Activated CD8-positive, alpha-beta T cell treated with anti-CD3 and anti-CD28 coated beads, Interleukin-2, amount 10 ng/mL, durations not matched to agents 7 days and 5 days (primary cell): ENCODE measurements around the gene MRPS25. TPM values are rescaled to one million over a fixed set of nuclear protein-coding genes. Genes with fewer than 3 reads are reported as not detected.
"Not testable (repeated sequence)": the region's sequence is repeated elsewhere in the genome, so short reads cannot be mapped to it uniquely, and the experiment has no call there.

Experiments used
- ATAC-seq: fragments of 150-1000 bp; cut with Tn5 transposase; one replicate; pipeline ENCODE4 v1.10.0; 2021; ENCODE audit warnings: moderate library complexity
- CTCF ChIA-PET: fragments of 350-600 bp; sonication (Branson Sonifier 250); formaldehyde crosslinking; loops from one replicate; lab custom pipeline; 2021; ENCODE audit warnings: antibody characterized with exemption; lab: Charles Lee
- POLR2A ChIA-PET: fragments of 350-600 bp; sonication (Branson Sonifier 250); formaldehyde crosslinking; loops from one replicate; lab custom pipeline; 2021; ENCODE audit warnings: antibody characterized with exemption; lab: Charles Lee
- DNase-seq: peaks from one replicate; pipeline ENCODE4 v3.0.0-alpha.2; 2020
- H3K27ac Mint-ChIP-seq: one replicate; pipeline ENCODE4 v1.8.0; 2021; ENCODE audit warnings: mild to moderate bottlenecking, mixed read lengths
- H3K27me3 Mint-ChIP-seq: one replicate; pipeline ENCODE4 v1.8.0; 2021; ENCODE audit warnings: low read depth, mixed read lengths
- H3K36me3 Mint-ChIP-seq: one replicate; pipeline ENCODE4 v1.8.0; 2021; ENCODE audit warnings: low read depth, mixed read lengths
- H3K4me1 Mint-ChIP-seq: one replicate; pipeline ENCODE4 v1.8.0; 2021; ENCODE audit warnings: low read depth, mixed read lengths
- H3K4me3 Mint-ChIP-seq: one replicate; pipeline ENCODE4 v1.8.0; 2021; ENCODE audit warnings: mild to moderate bottlenecking, mixed read lengths
- H3K9me3 Mint-ChIP-seq: one replicate; pipeline ENCODE4 v1.8.0; 2022; ENCODE audit warnings: mixed read lengths; ENCODE audit not compliant: insufficient read depth
- total RNA-seq, 2 experiments: library from RNA; stranded (reverse); gene quantifications; one replicate each; pipeline ENCODE4 v1.2.3, GENCODE V29; 2021

Gene MRPS25
- total RNA-seq, 2 experiments from 2014 or later: 58.5 to 64.6 TPM

DNA sequence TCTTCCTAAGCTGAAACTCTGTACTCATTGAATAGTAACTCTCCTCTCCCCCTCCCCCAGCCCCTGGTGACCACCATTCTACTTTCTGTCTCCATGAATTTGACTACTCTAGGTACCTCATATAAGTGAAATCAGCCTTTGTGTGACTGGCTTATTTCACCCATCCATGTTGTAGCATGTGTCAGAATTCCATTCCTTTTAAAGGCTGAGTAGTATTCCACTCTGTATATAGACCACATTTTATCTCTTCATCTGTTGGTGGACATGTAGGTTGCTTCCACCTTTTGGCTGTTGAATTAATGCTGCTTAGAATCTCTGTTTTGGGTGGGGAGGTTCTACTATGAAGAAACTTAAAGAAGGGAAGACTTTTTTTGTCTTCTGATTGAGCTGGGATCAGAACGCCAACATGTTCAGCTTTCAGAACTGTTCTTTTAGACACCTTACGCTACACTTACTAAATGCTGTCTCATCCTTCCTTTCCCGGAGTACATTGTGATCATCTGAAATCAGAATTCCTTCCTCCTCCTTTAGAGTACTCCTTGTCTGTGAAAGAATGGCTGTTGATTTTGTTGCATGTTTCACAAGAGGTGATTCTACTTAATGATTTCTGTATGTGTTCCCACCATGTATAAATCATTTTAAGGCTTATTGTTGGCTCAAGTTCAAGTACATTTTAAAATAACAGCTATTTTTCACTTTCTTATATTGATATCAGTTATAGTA, 50.3 kb downstream of the MRPS25 start:
- ATAC-seq: no peak
- POLR2A ChIA-PET: interaction anchor here (0.7 kb wide), 1 partner anchor 68 kb away, joined by 3 read pairs; no protein-coding TSS in a partner anchor
- Mint-ChIP-seq H3K4me1 (no peaks in the 10 kb centered on the region), H3K4me3 (no peak overlapping the region), H3K27ac (no peak overlapping the region), H3K27me3 (no peaks in the 10 kb centered on the region), H3K9me3 (no peaks in the 10 kb centered on the region), H3K36me3 (peaks cover 52% of the 10 kb centered on the region)
- DNase-seq: no peak
- CTCF ChIA-PET: interaction anchor here (1.0 kb wide), 1 partner anchor 36 kb away, joined by 3 read pairs; no protein-coding TSS in a partner anchor

GRCh38 chr3:15011174-15011573, 53.9 kb downstream of the MRPS25 start:
- no peak for DNase-seq
- no peak overlapping the region for H3K4me3 Mint-ChIP-seq
- ChIA-PET CTCF (interaction anchor here (1.3 kb wide), 1 partner anchor 22 kb away, joined by 3 read pairs; no protein-coding TSS in a partner anchor), POLR2A (no interaction called here)
- no peaks in the 10 kb centered on the region for H3K4me1 Mint-ChIP-seq
- no peak for ATAC-seq
- no peaks in the 10 kb centered on the region for H3K27me3 Mint-ChIP-seq
- peaks cover 40% of the 10 kb centered on the region for H3K36me3 Mint-ChIP-seq
- H3K27ac Mint-ChIP-seq: no peak overlapping the region
- no peaks in the 10 kb centered on the region for H3K9me3 Mint-ChIP-seq

DNA sequence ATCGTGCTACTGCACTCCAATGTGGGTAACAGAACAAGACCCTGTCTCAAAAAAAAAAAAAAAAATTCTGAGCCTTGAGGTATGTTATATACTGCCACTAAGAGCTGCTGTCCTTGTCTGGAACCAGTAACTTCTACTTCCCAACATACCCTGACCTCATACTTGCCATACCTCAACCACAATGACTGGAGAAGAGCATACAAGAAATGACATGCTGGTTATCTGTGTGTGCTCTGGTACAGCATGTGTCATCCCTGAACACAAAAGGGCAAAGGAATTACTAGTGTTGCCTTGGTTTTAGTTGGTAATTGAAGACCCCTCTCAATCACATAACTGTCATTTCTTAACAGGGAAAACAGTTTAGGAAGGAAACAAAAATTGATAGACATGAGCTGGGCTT, 54.5 kb downstream of the MRPS25 start:
- Mint-ChIP-seq H3K4me3 (no peak overlapping the region), H3K9me3 (no peaks in the 10 kb centered on the region), H3K36me3 (peaks cover 39% of the 10 kb centered on the region), H3K27me3 (no peaks in the 10 kb centered on the region), H3K4me1 (no peaks in the 10 kb centered on the region), H3K27ac (no peak overlapping the region)
- ATAC-seq (no peak), DNase-seq (no peak)
- CTCF ChIA-PET: no interaction called here
- POLR2A ChIA-PET: interaction anchor here (0.7 kb wide), 1 partner anchor 8 kb away, joined by 3 read pairs; no protein-coding TSS in a partner anchor

GRCh38 chr3:15009167-15009566, 55.9 kb downstream of the MRPS25 start:
- ChIA-PET CTCF (no interaction called here), POLR2A (no interaction called here)
- H3K4me3 Mint-ChIP-seq: no peak overlapping the region
- H3K27ac Mint-ChIP-seq: no peak overlapping the region
- no peak for DNase-seq
- H3K4me1 Mint-ChIP-seq: no peaks in the 10 kb centered on the region
- H3K36me3 Mint-ChIP-seq: peaks cover 37% of the 10 kb centered on the region
- ATAC-seq: no peak
- no peaks in the 10 kb centered on the region for H3K9me3 Mint-ChIP-seq
- H3K27me3 Mint-ChIP-seq: no peaks in the 10 kb centered on the region

GRCh38 chr3:15007681-15008141, 57.4 kb downstream of the MRPS25 start:
- CTCF ChIA-PET: no interaction called here
- Mint-ChIP-seq H3K4me3 (no peak overlapping the region), H3K9me3 (no peaks in the 10 kb centered on the region), H3K27ac (no peak overlapping the region), H3K27me3 (no peaks in the 10 kb centered on the region), H3K4me1 (no peaks in the 10 kb centered on the region), H3K36me3 (peaks cover 38% of the 10 kb centered on the region)
- ATAC-seq (no peak), DNase-seq (no peak)
- POLR2A ChIA-PET: no interaction called here

DNA sequence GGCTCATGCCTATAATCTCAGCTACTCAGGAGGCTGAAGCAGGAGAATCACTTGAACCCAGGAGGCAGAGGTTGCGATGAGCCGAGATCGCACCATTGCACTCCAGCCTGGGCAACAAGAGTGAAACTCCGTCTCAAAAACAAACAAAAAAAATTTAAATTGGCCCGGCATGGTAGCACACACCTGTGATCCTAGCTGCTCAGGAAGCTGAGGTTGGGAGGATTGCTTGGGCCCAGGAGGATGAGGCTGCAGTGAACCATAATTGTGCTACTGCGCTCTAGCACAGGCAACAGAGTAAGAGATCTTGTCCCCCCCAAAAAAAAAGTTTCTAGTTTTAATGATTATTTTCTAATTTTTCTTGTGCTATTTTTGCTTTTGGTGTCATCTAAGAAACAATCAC, 65.9 kb downstream of the MRPS25 start:
- H3K27ac Mint-ChIP-seq, H3K9me3 Mint-ChIP-seq, DNase-seq, ATAC-seq, CTCF ChIA-PET, H3K4me3 Mint-ChIP-seq, H3K27me3 Mint-ChIP-seq: not testable (repeated sequence)
- peaks cover 37% of the 10 kb centered on the region for H3K36me3 Mint-ChIP-seq
- peaks cover 11% of the 10 kb centered on the region for H3K4me1 Mint-ChIP-seq
- POLR2A ChIA-PET: interaction anchor here (0.6 kb wide), 1 partner anchor 50 kb away, joined by 3 read pairs; no protein-coding TSS in a partner anchor

Other genes with a start within 250 kb of the MRPS25 start
- gene FGD5, start 246.4 kb downstream of the MRPS25 start, total RNA-seq: under 1 TPM; 0.31 to 0.32 TPM
- gene NR2C2, start 117.7 kb downstream of the MRPS25 start, total RNA-seq: 10 to 100 TPM; 57.4 to 59.6 TPM
- 10 to 100 TPM; 16.4 to 17.8 TPM for gene RBSN, start 33.8 kb upstream of the MRPS25 start, total RNA-seq
- 10 to 100 TPM; 28.3 to 29.5 TPM for gene CAPN7, start 140.9 kb upstream of the MRPS25 start, total RNA-seq